HG03442 (cell line): Measurements from ENCODE around the gene VAC14.
"Not testable (repeated sequence)": the region's sequence is repeated elsewhere in the genome, so short reads cannot be mapped to it uniquely, and the experiment has no call there.

ENCODE experiments used
- ATAC-seq: cut with Tn5 transposase; IDR thresholded peaks from one replicate; pipeline ENCODE4 v1.9.1; 2021; ENCODE audit warnings: mild to moderate bottlenecking, moderate library complexity; ENCODE audit not compliant: unreplicated experiment

VAC14 gene

DNA sequence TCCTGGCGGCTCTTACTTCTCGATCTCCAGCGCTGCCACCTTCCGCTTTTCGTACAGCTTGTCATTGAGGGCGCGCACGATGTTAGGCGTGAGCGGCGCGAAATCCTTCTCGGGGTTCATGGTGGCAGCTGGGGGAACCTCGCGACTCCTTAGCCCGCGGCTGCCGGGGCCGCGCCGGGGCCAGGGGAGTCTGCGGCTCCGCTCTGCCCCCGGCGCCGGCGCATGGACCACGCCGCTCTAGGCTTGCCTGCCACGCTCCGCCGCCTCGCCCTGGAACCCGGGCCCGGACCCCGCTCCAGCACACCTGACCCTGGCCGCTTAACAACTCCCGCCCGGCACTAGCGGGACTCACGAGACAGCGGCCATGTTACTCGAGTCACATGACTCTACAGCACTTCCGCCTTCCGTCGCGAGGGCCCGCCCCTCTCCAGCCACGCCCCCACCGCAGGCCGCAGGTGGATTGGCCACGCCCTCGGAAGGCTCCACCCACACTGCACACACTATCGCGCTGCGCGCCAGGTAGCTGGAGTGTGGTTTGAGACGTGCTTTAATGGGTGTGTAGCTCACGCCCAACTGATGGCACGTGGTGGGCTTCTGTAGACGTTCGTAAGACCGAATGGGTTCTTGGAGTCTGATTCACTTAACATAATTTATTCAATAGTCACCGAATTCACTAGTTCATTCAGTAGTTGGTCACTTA lies at the start of gene VAC14:
TSS of gene VAC14 (minus strand) at position 378 of the 700 bp plus-strand sequence. CDS start at position 120, 258 bp downstream.
- peak; percentile 92 for ATAC-seq

DNA sequence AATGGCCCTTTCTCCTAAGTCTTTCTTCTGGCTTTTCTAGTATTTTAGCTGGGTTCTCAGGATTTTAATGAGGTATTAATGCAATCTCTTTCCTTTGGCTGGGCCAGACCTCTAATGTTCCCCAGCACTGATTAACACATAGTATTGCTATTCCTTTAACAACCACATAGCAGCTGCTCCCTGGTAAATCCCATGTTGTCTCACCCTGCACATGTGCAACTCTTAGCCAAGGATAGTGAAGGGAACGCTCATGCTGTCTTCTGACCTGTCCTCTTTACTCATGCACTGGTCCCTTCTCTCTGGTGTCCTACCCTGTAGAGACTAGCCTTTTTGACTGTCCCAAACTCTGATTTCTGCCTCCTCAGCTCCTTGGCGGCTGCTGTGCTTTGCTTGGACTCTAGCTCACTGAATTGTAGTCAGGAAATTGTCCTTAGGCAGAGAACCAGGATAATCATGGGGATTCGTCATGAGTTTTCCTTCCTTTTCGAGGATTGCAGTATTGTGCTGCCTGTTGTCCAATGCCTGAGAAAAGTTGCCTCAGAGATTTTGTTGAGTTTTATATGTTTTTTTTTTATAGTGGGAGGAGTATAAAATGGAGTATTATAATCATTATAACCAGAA lies 22.6 kb upstream of the VAC14 start:
- not testable (repeated sequence) for ATAC-seq

DNA sequence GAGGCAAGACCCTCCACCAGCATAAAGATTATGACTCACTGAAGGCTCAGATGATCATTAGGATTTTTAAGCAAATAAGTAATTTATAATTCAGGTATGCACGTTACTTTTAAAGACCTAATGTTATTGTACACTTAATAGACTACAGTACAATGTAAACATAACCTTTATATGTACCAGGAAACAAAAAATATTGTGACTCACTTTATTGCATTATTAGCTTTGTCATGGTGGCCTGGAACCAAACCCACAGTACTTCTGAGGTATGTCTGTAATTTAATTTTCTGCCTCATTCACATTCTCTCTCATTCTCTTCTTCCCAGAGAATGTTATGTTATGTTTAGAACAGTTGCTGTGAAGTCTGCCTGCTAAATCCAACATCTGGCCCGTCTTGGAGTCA lies 21.8 kb upstream of the VAC14 start:
- ATAC-seq: not testable (repeated sequence)

DNA sequence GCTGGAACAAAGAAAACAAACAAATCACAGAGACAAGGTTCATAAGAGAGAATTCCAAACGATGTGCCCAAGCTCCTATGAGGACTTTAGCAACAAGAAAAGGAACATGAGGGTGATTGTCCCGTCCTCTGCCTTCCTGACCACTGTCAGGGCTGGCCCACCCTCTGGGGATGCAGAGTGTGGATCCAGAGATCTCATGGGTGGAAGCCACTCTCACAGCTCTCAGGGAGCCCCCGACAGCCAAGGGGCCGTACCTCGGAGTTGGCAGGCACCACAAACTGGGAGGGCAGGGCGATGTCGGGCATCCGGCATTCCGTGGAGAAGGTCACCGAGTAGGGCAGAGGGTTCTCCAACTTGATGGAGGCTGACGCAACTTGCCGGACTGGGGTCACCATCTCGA lies 17.1 kb upstream of the VAC14 start:
- not testable (repeated sequence) for ATAC-seq

DNA sequence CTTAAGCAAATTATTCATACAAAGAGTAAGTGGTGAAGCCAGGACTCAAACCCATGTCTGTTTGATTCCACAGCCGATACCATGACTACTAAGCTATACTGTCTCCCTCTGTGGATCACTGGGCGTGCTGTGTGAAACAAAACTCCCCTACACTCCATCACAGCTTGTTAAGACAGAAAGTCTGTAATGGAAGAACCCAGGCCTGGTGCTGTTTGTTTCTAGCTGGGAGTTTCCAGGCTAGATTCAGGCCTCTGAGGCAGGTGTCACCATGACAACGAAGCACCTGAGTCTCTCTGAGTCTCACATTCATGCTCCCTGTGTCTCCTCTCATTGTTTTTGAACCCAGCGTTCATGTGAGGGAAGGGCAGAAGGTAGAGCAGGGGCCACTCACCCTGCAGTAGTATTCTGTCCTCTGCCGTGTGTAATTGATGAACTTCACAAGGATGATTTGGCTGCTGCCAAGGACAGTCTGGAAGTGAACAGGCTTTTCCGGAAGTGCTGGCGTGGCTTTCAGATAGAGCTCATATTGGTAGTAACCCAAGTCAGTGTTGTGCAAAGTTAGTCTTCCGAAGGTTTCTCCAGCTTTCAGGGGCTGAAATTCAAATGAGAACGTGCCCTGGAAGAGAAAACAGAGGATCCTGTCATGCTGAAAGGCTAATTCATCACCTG lies 8.6 kb upstream of the VAC14 start:
- no peak for ATAC-seq

DNA sequence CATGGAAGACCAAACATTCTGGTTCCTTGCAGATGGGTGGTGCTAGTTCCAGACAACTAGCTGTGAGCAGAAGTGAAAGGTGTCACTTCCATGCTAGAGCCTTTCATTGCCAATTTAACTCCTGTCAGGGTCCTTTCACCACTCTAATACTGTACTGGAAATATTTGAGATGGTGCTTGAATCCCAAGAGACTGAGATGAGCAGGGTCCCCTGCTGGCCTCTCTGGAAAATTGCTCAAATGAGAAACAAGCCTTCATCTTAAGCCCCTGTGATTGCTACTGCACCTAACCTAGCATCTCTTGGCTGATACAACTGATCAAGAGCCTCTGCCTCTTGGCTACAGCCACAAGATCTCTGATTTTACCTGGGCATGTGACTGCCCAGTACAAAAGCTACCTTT lies 7.4 kb upstream of the VAC14 start:
- no peak for ATAC-seq

DNA sequence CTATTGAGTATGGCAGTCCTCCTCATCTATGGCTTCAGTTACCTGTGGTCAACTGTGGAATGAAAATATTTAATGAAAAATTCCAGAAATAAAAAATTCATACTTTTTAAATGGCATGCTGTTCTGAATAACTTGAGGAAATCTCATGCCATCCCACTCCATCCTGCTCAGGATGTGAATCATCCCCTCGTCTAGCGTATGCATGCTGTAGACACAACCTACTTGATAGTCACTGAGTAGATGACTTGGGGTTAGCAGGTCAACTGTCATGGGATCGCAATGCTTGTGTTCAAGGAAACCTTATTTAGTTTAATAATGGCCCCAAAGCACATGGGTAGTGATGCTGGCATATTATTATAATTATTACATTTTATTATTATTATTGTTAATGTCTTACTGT lies 4.8 kb upstream of the VAC14 start:
- no peak for ATAC-seq

DNA sequence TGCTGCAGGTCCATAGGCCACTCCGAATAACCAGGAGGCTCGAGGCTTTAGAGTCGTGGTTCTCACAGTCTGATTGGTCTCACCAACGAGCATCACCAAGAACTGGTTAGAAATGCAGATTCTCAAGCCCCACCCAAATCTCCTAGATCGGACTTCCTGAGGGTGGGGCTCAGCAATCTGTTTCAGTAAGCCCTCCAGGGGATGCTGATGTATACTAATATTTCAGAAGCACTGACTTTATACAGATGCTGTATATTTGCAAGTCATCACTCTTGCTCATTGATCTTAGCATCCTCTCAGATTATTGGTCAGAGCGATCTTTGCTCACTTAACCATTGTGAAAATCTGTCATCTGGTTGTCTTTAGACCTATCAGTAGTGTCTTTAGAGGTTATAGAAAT lies 4.4 kb upstream of the VAC14 start:
- no peak for ATAC-seq

DNA sequence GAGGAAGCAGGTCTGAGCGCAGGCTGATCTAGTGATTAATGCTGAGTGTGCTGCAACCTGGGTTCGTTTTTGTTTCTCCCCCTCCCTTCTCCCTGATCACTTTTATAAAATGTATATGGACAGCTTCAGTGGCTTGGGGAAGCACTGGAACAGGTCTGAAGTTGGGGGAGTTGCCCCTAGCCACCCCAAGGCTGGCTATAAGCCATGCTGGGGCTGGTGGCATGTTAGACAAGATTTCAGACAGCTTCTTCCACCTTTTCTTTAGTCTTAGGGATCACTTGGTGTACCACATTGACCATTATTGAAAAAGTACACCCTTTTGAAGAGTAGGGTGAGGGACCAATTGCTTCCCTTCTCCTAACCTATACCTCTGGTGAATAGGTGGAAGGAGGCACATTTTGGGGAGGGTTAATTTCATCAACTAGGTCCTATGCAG lies 3.8 kb upstream of the VAC14 start:
- no peak for ATAC-seq

DNA sequence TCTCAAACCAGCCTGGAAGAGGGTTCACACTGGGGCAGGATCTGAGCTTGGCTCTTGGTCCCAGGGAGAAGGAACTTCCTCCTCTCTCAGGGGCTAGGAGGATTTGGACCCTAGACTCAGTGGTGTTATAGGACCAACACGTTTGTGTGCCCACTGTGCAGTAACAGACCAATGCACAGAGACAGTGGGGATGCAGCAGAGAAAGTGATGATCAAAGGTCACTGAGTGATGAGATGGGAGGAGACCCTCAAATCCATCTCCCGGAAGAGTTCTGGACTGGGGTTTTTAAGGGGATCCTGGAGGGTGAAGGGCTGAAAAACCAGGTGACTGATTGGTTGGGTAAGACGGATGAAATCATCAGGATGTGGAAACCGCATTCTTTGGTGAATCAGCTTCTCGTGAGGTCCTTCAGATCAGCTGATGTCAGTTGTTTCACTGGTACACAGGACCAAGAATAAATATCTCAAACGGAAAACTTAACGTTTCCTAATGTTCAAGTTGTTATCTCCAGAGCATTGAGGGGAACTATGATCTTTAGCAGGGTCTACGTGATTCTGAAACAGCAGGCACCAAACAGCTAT lies 3.3 kb upstream of the VAC14 start:
- no peak for ATAC-seq

DNA sequence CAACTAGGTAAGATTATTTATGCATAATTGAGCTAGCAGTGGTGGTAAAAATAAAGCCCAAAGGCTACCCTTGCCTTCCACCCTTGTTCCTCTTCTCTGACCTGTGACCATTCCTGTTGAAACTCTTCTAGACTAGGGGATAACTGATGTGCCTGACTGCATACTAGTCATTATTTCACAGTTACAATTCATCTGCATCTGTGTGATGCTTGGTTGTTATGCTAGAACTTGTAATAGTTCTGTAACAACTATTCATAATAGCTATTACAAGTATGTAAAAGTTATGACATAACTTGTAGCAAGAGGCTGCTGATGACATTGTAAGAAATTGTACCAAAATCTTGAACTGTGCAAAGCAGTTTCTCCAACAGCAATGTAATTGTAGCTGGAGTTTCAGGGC lies 2.4 kb upstream of the VAC14 start:
- no peak for ATAC-seq

DNA sequence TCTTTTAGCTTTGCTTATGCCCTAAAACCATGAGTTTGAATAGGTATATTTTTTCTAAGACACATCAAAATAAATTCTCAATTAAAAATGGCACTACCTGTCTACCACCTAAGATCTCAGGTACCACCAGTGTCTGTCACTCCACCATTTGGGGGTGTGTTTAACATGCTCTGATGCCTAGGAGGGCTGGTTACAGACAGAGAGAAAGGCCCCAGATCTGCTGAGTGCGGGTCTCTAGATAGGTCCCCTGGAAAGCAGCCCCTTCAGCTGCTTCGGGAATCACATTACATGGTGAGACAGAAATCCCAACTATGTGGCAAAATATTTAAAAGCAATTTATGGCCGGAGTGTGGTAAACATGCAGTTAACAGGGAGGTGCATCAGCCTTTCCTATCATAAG lies 653 bp upstream of the VAC14 start:
- no peak for ATAC-seq

DNA sequence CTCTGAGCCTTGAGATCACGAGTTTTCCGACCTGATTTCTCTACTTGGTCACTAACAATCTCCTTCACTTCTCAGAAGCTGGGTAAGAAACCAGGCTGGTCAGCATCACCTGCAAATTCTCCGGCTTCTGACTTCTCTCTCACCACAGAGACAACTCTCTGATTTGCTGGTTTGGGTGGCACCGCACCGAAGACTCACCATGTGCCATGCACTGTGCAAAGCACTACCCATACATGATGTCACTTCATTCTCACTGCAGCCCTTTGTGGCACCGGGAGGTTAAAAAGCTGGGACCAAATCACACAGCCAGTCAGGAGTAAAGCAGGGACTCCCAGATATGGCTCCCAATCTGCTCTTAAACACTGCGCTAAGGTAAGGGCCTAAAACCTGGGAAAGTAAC lies 647 bp downstream of the VAC14 start:
- ATAC-seq: peak; percentile 5

DNA sequence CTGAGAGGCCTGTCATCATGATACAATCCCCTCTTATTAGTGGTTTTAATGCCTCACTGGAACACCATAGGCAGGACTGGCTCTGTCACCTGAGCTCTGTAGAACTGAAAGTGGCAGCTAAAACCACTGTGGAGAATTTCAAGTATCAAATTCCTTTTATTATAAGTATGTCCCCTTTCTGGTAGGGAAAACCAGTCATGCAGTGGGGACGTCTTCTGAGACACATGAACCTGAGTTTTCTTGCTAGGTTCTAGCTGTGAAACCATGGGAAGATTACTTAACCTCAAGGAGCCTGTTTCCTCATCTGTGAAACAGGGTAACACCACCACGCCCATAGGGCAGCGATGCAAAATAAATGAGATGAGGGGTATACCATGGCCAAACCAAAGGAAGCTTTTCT lies 4.7 kb downstream of the VAC14 start:
- no peak for ATAC-seq

DNA sequence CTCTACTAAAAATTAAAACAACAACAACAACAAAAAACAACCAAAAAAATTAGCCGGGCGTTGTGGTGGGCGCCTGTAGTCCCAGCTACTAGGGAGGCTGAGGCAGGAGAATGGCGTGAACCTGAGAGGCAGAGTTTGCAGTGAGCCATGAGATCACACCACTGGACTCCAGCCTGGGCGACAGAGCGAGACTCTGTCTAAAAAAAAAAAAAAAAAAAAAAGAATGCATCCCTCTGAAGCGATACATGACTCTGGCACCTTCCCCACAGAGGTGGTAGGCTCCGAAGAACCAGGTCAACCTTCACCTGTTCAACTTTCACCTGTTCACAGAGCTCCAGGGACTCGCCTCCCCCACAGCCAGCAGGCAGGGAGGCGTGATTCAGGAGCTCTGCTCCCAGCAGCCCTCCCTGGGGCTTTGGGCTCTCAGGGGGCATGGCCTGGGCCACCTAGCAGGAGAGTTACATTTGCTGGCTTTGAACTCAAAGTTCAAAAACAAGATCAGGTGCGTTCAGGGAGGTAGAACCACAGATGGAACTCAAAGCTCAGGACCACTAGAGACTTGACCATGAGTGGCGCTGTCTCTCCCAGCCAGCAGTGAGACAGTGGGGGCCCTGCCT lies 5.6 kb downstream of the VAC14 start:
- no peak for ATAC-seq

DNA sequence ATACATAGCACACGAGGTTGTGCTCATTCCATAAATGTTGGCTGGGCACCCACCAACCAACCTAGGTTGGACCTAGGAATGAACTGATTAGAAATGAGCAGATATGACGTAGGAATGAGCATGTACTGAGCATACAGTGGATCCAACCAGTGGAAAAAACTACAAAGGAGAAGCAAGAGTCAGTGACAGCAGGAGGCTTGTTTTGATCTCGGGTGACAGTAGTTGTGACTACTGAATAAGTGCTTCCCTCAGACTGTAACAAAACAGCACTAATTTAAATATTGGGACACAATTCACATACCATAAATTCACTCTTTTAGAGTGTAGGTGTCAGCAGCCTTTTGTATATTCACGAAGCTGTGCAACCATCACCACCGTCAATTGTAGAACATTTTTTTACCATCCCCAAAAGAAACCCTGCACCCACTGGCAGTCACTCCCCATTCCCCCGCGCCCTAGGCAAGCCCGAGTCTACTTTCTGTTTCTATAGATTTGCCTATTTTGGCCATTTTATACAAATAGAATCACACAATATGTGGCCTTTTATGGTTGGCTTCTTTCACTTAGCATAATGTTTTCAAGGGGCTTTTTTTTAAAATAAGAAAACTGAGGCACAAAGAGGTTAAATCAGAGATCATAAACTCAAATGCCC lies 7.0 kb downstream of the VAC14 start:
- ATAC-seq: peak; percentile 34

DNA sequence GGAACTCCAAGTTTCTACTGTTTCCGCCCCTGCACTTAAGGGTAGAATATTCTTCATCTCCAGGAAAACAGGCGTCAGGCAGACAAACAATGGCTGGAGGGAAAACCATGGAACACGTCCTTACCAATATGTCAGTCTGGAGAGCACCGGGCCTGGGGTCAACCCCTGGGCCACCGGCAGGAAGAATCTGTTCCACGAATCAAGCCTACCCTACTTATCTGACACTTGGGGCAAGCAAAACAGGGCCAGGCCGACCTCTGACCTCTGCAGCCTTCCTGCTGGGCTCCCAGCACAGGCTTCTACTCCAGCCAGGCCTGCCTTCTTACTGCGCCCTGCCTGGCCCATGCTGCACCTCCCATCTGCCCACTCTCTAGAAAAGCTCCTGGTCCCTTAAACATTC lies 10.1 kb downstream of the VAC14 start:
- ATAC-seq: no peak

DNA sequence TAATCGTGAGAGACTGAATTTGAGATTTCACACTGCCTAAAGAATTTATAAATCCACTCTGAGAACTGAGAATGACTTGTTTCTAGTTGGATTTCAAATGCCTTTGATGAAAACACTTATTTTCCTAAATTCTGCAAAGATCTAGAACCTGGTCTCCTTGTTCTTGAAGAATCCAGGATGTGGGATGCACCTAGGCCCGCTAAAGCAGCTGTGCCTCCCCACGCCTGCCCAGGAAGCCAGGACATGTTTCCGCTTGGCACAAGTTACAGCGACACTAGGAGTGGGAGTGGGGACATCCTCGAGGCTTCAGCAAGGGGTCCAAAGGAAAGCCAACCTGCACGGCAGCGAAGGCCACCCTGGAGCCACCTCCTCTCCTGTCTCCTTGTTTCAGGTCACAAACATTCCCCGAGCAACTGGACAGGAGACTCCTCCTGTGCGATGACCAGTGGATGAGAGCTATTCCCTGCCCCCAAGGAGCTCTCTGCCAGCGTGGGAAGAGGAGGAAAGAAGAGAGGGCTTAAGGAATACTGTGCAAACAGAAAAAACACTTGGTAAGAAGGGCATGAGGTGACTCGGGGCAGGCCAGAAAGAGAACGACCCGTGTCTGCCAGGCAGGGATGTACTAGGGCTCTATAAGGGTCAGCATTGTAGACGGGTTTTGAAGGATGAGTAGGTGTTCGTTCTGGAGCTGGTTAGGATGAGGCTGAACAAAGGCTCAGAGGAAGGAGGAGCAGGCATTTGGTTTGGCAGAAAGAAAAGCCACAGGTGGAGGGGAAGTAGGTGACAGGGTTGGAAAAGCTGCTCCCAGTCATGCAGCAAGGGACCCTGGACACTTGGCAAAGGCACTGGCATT lies 11.1 kb downstream of the VAC14 start:
- ATAC-seq: no peak

DNA sequence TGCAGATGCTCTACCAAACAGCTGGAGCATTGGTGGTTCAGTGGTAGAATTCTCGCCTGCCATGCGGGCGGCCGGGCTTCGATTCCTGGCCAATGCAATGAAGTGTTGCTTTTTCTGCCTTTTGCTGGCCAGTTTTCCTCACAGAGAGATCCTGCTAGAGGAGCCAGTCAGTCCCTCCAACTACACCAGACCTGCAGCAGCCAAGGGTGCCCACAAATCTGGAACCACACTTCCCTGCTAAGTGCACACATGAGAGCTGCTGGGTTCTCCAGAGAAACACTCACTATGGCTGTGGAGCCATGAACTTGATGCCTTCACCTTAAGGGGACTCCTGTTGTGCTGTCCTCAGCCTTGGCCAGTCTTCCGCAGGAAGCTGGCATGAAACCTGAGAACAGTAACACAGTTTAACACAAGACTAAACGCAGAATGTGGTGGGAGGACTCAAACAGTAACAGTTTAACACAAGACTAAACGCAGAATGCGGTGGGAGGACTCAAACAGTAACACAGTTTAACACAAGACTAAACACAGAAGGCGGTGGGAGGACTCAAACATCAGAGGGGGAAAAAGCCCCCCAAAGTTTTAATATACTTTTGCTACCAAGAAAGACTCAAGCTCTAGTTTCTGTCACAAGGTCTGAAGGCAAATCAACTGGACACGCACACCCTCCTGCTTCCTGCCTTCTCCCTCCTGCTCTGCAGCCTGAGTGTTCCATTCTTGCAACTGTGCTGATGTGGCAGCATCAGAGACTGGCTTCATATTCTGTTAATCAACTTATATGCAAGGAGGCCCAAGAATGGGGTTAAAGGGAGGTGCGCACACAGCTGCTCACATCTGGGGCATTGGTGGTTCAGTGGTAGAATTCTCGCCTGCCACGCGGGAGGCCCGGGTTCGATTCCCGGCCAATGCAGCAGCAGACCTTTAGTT lies 12.0 kb downstream of the VAC14 start:
- no peak for ATAC-seq
